Inflammatory macrophage treated with lipopolysaccharide for 1 hour (primary cell): ENCODE data around the gene AFMID.

Source experiments
- DNase-seq, 2 donors: peaks; one replicate each; pipeline ENCODE4 v3.0.0-alpha.2; 2020 to 2022

The AFMID gene

DNA sequence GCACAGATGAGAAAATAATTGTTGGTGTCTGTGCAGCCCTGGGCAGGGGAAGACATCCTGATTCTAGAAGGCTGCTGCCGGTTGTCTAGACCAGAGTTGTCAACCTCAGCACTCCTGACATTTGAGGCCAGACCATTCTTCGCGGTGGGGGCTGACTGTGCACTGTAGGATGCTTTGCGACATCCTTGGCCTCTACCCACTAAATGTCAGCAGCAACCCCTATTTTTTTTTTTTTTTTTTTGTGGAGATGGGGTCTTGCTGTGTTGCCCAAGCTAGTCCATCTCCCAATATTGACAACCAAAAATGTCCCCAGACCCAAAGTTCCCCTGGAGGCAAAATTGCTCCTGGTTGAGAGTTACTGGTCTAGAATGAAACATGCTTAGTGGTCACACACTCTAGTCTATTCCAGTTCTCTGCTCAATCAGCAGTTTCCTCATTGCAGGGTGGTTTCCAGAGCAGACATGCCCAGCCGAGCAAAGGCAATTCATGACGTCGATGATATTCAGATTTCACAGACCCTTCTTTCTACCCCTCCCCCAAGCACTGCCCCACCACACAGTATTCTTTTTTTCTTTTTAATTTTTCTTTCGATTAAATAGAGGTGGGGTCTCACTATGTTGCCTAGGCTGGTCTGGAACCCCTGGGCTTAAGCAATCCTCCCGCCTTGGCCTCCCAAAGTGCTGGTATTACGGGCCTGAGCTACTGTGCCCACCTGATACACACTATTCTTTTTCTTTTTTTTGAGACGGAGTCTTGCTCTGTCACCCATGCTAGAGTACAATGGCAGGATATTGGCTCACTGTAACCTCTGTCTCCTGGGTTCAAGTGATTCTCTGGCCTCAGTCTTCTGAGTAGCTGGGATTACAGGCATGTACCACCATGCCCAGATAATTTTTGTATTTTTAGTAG is 32.0 kb upstream of the AFMID start:
- peak; percentile 78 to 80 for DNase-seq

- DNase-seq = no peak
These were observed 27.5 kb upstream of the AFMID start for GRCh38 chr17:78159575-78160158.

DNA sequence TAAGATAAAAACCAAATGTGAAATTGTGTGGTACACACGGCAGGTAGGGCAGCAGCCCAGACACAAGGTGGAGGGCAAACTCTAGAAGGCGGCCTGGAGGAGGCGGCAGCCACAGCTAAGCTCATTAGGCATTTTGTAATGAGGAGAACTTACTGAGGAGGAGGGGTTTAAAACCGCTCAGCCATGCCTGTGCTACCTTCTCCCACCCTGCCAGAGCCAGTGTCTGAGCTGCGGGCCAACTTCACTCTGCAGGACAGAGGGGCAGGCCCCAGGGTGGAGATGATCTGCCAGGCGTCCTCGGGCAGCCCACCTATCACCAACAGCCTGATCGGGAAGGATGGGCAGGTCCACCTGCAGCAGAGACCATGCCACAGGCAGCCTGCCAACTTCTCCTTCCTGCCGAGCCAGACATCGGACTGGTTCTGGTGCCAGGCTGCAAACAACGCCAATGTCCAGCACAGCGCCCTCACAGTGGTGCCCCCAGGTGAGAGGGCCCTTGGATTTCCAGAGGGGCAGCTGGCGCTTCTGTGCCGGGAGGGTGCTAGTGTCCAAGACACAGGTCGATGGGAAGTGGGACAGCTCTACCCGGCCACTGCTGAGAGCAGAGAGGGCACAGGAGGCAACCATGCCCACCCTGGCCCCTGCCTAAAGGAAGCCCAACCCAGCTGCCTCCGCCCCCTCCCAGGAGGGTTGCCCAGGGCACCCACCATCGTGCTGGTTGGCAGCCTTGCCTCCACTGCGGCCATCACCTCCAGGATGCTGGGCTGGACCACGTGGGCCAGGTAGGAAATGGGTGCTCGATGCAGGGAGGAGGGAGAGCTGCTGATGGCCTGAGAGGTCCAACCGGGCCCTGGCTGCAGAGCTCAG is 23.0 kb upstream of the AFMID start:
- no peak for DNase-seq

GRCh38 chr17:78164748-78165607 is 22.2 kb upstream of the AFMID start:
- DNase-seq = no peak

DNA sequence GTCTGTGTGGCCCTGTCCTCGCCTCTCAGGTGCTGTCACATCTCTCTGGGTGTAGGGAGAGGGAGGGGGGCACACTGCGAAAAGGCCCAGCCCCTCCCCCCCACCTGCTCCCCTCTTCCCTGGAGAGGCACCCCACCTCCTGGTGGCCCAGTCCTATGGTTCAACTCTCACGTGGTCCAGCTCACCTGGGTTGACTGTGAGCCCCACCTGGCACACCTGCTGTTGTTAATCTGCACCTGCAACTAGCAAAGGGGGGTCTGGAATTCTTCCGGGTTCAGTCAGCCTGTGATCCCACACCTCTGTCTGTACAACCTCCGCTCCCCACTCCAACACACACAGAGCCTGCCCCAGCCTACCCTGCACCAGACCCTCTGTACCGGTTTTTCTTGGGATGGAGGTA is 20.7 kb upstream of the AFMID start:
- DNase-seq = no peak

DNA sequence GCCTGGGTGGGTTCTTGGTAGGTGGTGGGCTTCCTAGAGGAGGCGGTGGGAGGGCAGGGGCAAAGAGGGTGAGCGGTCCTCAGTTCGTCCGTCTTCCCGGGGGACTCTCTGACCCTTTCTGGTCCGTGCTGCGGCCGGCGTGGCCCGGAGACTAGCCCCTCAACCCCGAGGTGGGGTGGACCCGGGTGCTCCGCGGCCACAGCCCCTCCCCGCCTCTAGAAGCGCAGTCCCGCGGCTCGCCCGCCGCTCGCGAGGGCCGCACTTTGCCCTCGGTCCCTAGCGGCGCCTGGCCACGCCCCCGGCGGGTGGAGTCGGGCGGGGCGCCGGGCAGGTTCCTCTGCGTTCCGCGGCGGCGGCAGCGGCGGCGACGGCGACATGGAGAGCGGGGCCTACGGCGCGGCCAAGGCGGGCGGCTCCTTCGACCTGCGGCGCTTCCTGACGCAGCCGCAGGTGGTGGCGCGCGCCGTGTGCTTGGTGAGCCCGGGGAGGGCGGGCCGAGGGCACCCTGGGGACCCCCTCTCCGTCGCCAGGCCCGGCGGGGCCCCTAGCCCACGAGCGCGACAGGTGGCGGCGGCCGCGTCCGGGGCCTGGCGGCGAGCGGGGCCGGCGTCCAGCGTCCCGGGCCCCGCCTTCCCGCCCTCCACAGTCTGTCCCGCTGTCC is 18.8 kb upstream of the AFMID start, which contains the start of gene SYNGR2:
SYNGR2 (plus strand) TSS at position 340 of the 661 bp plus-strand sequence; CDS start at position 376, 36 bp downstream.
- DNase-seq = peak; percentile 75 to 91

DNA sequence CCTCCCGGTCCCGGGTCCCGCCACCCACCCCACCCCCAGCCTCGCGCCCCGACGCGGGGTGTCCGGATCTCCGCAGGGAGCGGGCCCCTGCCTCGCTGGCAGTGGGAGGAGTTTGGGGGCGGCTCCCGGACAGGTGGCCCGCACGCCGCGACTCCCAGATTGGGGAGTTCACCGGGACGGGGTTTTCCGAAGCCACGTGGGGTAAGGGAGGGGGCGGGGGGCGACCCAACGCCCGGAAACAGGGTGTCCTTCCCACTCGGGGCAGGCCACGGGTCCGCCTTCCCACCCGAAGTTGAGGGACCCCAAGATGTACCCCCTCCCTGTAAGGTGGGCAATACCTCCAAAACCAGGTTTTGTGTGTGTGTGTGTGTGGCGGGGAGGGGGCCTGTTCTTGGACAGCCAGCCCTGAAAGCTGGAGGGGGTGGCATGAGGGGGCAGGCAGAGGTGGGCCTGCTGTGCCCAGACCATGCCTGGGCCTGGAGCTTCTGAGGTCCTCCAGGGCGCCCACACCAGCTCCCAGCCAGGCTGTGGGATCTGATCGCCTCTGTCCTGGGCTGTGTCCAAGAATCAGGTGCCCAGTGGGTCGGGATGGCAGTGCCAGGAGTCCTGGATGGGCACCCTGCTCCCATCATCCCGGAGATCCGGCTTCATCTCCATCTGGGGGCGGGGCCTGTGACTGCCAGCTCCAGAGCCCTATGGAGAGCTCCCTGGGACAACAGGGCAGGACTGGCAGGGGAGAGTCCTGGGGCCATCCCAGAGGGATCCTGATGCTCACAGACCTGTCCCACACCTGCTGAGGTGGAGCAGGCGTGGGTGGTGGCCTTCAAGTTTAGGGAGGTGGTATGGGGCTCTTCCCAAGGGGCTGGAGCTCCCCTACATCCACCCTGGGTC is 18.0 kb upstream of the AFMID start:
- DNase-seq = peak; percentile 20 to 28

DNA sequence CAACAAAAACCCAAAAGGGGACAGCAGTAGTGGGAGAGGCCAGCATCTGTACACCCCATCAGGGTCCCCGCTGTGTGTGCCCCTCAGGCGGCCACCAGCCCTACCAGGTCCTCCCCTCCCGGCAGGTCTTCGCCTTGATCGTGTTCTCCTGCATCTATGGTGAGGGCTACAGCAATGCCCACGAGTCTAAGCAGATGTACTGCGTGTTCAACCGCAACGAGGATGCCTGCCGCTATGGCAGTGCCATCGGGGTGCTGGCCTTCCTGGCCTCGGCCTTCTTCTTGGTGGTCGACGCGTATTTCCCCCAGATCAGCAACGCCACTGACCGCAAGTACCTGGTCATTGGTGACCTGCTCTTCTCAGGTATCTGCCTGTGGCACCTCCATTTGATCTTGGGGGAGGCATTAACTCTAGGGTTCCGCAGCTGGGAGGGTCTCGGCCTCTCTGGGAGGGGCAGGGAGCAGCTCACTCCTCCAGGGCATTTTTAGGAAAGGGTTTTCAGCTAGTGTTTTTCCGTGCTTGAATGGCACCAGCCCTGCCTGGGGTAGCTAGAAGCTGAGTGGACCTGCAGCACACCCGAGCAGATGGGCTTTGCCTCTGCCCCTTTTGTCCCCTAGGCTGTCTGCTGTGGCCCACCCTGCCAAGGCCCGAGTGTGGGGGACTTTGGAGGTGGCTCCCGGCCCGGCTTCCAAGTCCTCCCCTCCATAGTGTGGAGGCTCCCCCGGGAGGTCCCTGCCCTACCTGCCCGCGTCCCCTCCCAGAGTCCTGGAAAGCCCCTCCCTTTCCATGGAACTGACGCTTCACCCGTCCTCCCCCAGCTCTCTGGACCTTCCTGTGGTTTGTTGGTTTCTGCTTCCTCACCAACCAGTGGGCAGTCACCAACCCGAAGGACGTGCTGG is 16.2 kb upstream of the AFMID start:
- DNase-seq = peak; percentile 50 to 55

DNA sequence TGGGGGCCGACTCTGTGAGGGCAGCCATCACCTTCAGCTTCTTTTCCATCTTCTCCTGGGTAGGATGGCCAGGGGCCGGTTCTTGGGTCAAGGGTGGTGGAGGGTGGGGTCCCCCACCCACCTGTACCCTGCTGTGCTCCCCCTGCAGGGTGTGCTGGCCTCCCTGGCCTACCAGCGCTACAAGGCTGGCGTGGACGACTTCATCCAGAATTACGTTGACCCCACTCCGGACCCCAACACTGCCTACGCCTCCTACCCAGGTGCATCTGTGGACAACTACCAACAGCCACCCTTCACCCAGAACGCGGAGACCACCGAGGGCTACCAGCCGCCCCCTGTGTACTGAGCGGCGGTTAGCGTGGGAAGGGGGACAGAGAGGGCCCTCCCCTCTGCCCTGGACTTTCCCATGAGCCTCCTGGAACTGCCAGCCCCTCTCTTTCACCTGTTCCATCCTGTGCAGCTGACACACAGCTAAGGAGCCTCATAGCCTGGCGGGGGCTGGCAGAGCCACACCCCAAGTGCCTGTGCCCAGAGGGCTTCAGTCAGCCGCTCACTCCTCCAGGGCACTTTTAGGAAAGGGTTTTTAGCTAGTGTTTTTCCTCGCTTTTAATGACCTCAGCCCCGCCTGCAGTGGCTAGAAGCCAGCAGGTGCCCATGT is 15.4 kb upstream of the AFMID start:
- peak in 1 of 2 donors; percentile 24 for DNase-seq

DNA sequence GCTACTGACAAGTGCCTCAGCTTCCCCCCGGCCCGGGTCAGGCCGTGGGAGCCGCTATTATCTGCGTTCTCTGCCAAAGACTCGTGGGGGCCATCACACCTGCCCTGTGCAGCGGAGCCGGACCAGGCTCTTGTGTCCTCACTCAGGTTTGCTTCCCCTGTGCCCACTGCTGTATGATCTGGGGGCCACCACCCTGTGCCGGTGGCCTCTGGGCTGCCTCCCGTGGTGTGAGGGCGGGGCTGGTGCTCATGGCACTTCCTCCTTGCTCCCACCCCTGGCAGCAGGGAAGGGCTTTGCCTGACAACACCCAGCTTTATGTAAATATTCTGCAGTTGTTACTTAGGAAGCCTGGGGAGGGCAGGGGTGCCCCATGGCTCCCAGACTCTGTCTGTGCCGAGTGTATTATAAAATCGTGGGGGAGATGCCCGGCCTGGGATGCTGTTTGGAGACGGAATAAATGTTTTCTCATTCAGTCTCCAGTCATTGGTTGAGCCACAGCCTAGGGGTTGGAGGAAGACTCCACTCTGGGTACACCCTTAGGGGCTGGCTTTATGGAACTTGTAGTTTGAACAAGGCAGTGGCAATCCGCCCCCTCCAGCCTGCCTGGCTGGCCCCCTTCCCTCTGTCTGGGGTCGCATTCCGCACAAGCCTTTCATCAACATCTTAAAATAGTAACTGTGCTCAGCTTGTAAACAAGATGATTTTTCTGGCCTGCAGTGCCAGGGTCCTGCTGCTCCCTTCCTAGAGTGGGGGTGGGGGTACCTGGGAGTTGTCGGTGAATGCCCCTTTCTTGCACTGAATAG is 14.7 kb upstream of the AFMID start:
- DNase-seq = peak; percentile 63 to 73

GRCh38 chr17:78173097-78173715 is 14.0 kb upstream of the AFMID start:
- DNase-seq = peak; percentile 46 to 76

DNA sequence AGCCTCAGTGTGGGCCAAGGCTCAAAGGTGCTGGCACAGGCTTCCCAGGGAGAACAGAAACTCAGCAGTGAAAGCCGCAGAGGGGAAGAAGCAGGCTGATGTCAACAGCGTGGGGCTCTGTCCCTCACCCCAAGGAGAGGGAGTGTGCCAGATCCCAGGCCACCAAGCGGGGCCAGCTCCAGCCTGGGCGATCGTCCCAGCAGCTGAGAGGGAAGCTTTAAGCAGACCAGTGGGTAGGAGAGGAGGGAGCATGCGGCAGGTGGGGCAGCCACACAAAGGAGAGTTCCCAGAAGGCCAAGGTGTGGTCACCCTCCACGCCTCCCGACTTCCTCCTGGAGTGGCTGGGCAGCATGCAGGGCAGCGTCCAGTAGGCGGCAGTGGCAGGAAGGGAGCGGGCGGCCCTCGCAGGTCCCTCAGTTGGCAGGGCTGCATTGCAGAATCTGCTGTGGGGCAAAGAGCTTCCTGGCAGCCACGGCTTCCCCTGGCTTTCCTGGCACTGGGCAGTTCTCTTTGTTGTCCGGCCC is 12.8 kb upstream of the AFMID start:
- peak; percentile 78 to 79 for DNase-seq

DNA sequence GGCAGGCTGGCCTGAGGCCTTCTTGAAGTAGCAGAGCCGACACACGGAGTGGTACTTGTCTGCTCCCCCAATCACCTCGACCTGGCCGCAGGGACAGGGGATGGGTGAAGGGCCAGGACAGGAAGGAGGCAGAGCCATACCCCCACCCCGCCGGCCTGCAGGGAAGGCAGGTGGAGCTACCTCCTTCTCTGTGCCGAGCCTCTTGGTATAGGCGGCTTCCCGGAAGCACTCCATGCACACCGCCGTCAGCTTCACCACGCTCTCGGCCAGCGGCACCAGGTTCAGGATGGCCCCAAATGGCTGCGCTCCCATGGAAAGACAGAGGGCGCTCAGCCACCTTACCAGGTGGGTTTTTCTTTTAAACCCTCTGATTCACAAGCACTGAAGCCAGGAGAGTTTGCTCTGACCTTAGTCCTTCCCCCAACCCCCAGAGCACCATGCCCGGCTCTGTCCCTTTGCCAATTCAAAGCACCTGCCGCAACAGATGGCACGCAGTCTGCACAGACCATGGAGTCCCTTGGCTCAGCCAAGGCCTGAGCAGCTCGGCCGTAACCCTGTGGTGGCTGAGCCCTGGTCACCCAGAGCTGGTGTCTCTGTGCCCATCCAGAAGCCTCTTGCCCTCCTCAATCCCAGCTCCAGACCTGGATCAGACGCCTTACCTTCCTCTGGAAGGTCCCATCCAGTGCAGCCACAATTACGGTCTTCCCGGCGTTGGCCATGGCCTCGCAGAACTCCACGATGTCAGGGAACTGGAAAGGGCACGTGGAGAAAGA is 12.1 kb upstream of the AFMID start:
- DNase-seq = no peak

DNA sequence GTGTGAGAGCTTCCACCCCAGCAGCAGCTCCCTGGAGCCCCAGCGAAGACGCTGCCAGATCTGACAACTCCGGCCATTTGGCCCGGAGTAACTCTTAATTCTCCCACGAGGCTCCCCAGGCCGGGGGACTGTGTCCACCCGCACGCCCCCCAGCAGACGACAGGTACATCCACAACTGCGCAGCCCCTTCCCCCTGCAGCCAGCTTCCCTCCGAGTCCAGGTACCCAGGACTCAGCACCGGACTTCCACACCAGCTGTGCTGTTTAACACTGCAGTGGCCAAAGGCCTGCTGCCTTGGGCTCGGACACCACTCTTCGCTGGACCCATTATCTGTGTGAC is 11.6 kb upstream of the AFMID start:
- no peak for DNase-seq

DNA sequence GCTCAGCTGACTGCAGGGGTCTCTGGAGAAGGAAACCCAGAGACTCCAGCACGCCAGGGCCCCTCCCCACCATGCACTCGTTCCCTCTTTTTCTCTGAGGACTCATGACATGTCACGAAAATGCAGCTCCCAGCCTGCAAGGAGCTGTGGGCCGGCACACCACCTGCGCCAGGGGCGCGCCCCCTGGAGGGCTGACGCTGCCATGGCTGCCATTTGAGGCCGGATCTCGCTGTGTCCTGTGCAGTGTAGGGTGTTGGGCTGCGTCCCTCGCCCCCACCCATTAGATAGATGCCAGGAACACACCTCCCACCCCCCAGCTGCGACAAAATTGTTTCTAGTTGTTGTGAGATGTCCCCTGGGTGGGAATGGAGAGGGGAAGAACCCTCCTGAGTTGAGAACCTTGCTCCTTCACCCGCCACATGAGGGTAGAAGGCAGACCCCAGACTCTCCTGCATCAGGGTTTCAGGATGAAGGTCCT is 10.6 kb upstream of the AFMID start:
- DNase-seq = peak; percentile 46 to 78

DNA sequence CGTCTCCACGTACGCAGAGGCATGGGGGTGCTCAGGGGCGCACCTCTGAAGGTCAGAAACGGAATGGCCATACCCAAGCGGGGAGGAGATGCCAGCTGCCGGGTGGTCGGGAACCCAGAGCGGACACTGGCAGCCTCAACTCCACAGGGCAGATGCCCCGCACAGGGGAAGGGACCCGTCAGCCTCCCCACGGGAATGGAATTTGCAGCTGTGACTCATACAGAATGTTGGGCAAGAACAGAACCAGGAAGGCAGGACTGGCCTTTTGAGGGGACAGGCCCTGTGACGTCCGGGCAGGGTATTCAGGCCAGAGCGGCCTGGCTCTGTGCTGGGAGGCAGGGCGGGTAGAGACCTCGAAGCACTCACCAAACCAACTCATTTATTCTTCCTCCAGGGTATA is 7.8 kb upstream of the AFMID start:
- DNase-seq = peak; percentile 71
